ENCODE measurements around the gene HNMT. TPM values are rescaled to one million over a fixed set of nuclear protein-coding genes. Genes with fewer than 3 reads are reported as not detected.

Gene HNMT
- total and polyA plus RNA-seq, 2 donors (not counting 1 experiment from before 2014, with no cell fraction given), result 0.24 TPM; not detected in 1

- no peaks in the 10 kb centered on the region for H3K36me3 ChIP-seq (replicated peaks in 1 of 2; ENCODE audit: control extremely low read depth in 1 of 2, control insufficient read depth in 1 of 2, extremely low read depth in 1 of 2, insufficient read depth in 2 of 2, low read length in 1 of 2)
- no peaks in the 10 kb centered on the region for H3K79me2 ChIP-seq (ENCODE audit: control insufficient read depth, insufficient read depth, low read length)
- H3K27me3 ChIP-seq (replicated peaks in 1 of 4; ENCODE audit: control extremely low read depth in 1 of 4, control insufficient read depth in 3 of 4, insufficient read depth in 4 of 4, low read length in 3 of 4), result no peaks in the 10 kb centered on the region
- no peaks in the 10 kb centered on the region for H3K4me1 Mint-ChIP-seq
- no peak overlapping the region for H3K9ac ChIP-seq (ENCODE audit: low read length)
- H3K9me3 ChIP-seq (ENCODE audit: control extremely low read depth in 1 of 3, control insufficient read depth in 2 of 3, insufficient read depth in 1 of 3, low read length in 2 of 3), result no peaks in the 10 kb centered on the region
- no peaks in the 10 kb centered on the region for H3K9me3 Mint-ChIP-seq (ENCODE audit: insufficient read depth)
- no peak overlapping the region for H2AFZ ChIP-seq (ENCODE audit: insufficient read depth, low read depth, low read length, poor library complexity, severe bottlenecking)
- H3K27ac Mint-ChIP-seq, result no peak overlapping the region
- ChIA-PET POLR2A (no interaction called here), CTCF (no interaction called here)
- H3K4me3 ChIP-seq (ENCODE audit: control extremely low read depth in 1 of 5, extremely low read depth in 1 of 5, insufficient read depth in 1 of 5, low read depth in 2 of 5, low read length in 4 of 5), result no peak overlapping the region
- no peak for TF ChIP-seq CTCF (IDR thresholded peaks at IDR 0.05)
- no peak for TF ChIP-seq EZH2 (IDR thresholded peaks at IDR 0.05; ENCODE audit: borderline replicate concordance, insufficient read depth, low read depth, low read length, poor library complexity, severe bottlenecking)
- H3K4me1 ChIP-seq (ENCODE audit: control insufficient read depth in 2 of 2, insufficient read depth in 2 of 2, low read length in 2 of 2), result no peaks in the 10 kb centered on the region
- ATAC-seq (ENCODE audit: low read depth), result no peak
- H3K27me3 Mint-ChIP-seq, result peaks cover 3% of the 10 kb centered on the region
- H4K20me1 ChIP-seq (ENCODE audit: control insufficient read depth, insufficient read depth, low read length, poor library complexity, severe bottlenecking), result no peaks in the 10 kb centered on the region
- H3K4me3 Mint-ChIP-seq, result no peak overlapping the region
- intact Hi-C loops (cut with micrococcal nuclease), result no loop called here
- no peak overlapping the region for H3K27ac ChIP-seq (ENCODE audit: low read length in 2 of 2)
- H3K4me2 ChIP-seq (replicated peaks; ENCODE audit: low read depth, low read length, poor library complexity, severe bottlenecking), result no peak overlapping the region
- no peak for DNase-seq
These were observed 9.0 kb downstream of the HNMT start for GRCh38 chr2:137973280-137973679.

GRCh38 chr2:137975280-137976271 is 11.3 kb downstream of the HNMT start:
- ChIA-PET POLR2A (no interaction called here), CTCF (no interaction called here)
- Histone ChIP-seq H3K27ac (ENCODE audit: low read length in 2 of 2) (no peak overlapping the region), H3K4me2 (replicated peaks; ENCODE audit: low read depth, low read length, poor library complexity, severe bottlenecking) (no peak overlapping the region), H3K36me3 (replicated peaks in 1 of 2; ENCODE audit: control extremely low read depth in 1 of 2, control insufficient read depth in 1 of 2, extremely low read depth in 1 of 2, insufficient read depth in 2 of 2, low read length in 1 of 2) (no peaks in the 10 kb centered on the region), H3K4me3 (ENCODE audit: control extremely low read depth in 1 of 5, extremely low read depth in 1 of 5, insufficient read depth in 1 of 5, low read depth in 2 of 5, low read length in 4 of 5) (no peak overlapping the region), H3K79me2 (ENCODE audit: control insufficient read depth, insufficient read depth, low read length) (no peaks in the 10 kb centered on the region), H2AFZ (ENCODE audit: insufficient read depth, low read depth, low read length, poor library complexity, severe bottlenecking) (no peak overlapping the region), H4K20me1 (ENCODE audit: control insufficient read depth, insufficient read depth, low read length, poor library complexity, severe bottlenecking) (no peaks in the 10 kb centered on the region), H3K9me3 (ENCODE audit: control extremely low read depth in 1 of 3, control insufficient read depth in 2 of 3, insufficient read depth in 1 of 3, low read length in 2 of 3) (no peaks in the 10 kb centered on the region), H3K4me1 (ENCODE audit: control insufficient read depth in 2 of 2, insufficient read depth in 2 of 2, low read length in 2 of 2) (no peaks in the 10 kb centered on the region), H3K9ac (ENCODE audit: low read length) (no peak overlapping the region), H3K27me3 (replicated peaks in 1 of 4; ENCODE audit: control extremely low read depth in 1 of 4, control insufficient read depth in 3 of 4, insufficient read depth in 4 of 4, low read length in 3 of 4) (no peaks in the 10 kb centered on the region)
- peaks cover 3% of the 10 kb centered on the region for H3K27me3 Mint-ChIP-seq
- DNase-seq (no peak), ATAC-seq (ENCODE audit: low read depth) (no peak)
- WGBS (ENCODE audit: insufficient coverage), result 68% methylated on average over 4 of the region's 8 CpGs
- H3K4me1 Mint-ChIP-seq, result no peaks in the 10 kb centered on the region
- no peak overlapping the region for H3K27ac Mint-ChIP-seq
- H3K4me3 Mint-ChIP-seq, result no peak overlapping the region
- no peak for TF ChIP-seq CTCF (IDR thresholded peaks at IDR 0.05)
- TF ChIP-seq EZH2 (IDR thresholded peaks at IDR 0.05; ENCODE audit: borderline replicate concordance, insufficient read depth, low read depth, low read length, poor library complexity, severe bottlenecking), result no peak
- no peaks in the 10 kb centered on the region for H3K9me3 Mint-ChIP-seq (ENCODE audit: insufficient read depth)
- intact Hi-C loops (cut with micrococcal nuclease), result no loop called here

Measured in B cell (primary cell).